HUES6 (cell line): ENCODE results near the gene MORF4L1.
A peak's percentile ranks its signal among the peaks of the same experiment; 100 is the strongest.

Experiments
- H3K27ac ChIP-seq: 2 replicates; pipeline ENCODE4 v1.7.0; 2013; ENCODE audit warnings: low read depth, mild to moderate bottlenecking, low read length, inconsistent platforms
- H3K27me3 ChIP-seq: 2 replicates; pipeline ENCODE4 v1.6.1; 2013; ENCODE audit warnings: low read length; ENCODE audit not compliant: control insufficient read depth, insufficient read depth
- H3K36me3 ChIP-seq: 2 replicates; pipeline ENCODE4 v1.6.1; 2013; ENCODE audit warnings: low read length; ENCODE audit not compliant: control insufficient read depth, insufficient read depth
- H3K4me1 ChIP-seq: 2 replicates; pipeline ENCODE4 v1.6.1; 2013; ENCODE audit warnings: low read length; ENCODE audit not compliant: control insufficient read depth, insufficient read depth
- H3K4me3 ChIP-seq: 2 replicates; pipeline ENCODE4 v1.5.1; 2013; ENCODE audit warnings: low read depth, low read length
- H3K9ac ChIP-seq: one replicate; pipeline ENCODE4 v1.6.1; 2013; ENCODE audit warnings: mild to moderate bottlenecking, low read length
- H3K9me3 ChIP-seq: 2 replicates; pipeline ENCODE4 v1.6.1; 2013; ENCODE audit warnings: low read depth, low read length; ENCODE audit not compliant: control insufficient read depth, insufficient read depth

The MORF4L1 gene

DNA sequence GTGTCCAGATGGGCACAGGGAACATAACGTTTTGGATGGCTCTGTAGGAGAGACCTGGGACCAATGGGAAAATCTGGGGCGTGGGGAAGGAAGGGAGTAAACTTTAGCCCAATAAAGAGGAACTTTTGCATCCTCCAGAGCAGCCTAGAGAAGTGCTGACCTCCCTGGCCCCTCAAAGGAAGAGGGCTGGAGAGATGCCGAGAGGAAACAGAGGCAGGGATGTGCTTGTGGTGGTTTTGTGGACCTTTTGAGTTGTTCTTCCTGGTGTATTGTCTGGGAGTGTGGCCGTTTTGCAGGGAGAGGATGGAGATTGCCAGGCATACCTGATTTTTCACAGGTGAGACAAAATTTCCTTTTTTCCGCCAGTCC lies 61.9 kb downstream of the MORF4L1 start:
- no peaks in the 10 kb centered on the region for H3K4me1 ChIP-seq
- H3K9ac ChIP-seq: no peak overlapping the region
- H3K27me3 ChIP-seq: no peaks in the 10 kb centered on the region
- no peak overlapping the region for H3K4me3 ChIP-seq
- no peaks in the 10 kb centered on the region for H3K9me3 ChIP-seq
- H3K27ac ChIP-seq: no peak overlapping the region
- H3K36me3 ChIP-seq: 0 out of 2 replicates have a peak, but pooled peaks cover 5% of the 10 kb centered on the region

GRCh38 chr15:78937132-78937739 lies 64.5 kb downstream of the MORF4L1 start:
- Histone ChIP-seq H3K9me3 (no peaks in the 10 kb centered on the region), H3K27ac (no peak overlapping the region)

GRCh38 chr15:78938658-78939488 lies 66.2 kb downstream of the MORF4L1 start:
- Histone ChIP-seq H3K4me3 (no peak overlapping the region), H3K36me3 (0 out of 2 replicates have a peak, but pooled peaks cover 5% of the 10 kb centered on the region), H3K27ac (no peak overlapping the region), H3K9ac (no peak overlapping the region), H3K27me3 (peaks cover 15% of the 10 kb centered on the region), H3K9me3 (no peaks in the 10 kb centered on the region), H3K4me1 (0 out of 2 replicates have a peak, but pooled peaks cover under 1% of the 10 kb centered on the region)

More at GRCh38 chr15:78937132-78937739, 64.5 kb downstream of the MORF4L1 start:
- no peaks in the 10 kb centered on the region for H3K4me1 ChIP-seq
- 0 out of 2 replicates have a peak, but pooled peaks cover 5% of the 10 kb centered on the region for H3K36me3 ChIP-seq
- H3K4me3 ChIP-seq: no peak overlapping the region
- H3K9ac ChIP-seq: no peak overlapping the region
- no peaks in the 10 kb centered on the region for H3K27me3 ChIP-seq

DNA sequence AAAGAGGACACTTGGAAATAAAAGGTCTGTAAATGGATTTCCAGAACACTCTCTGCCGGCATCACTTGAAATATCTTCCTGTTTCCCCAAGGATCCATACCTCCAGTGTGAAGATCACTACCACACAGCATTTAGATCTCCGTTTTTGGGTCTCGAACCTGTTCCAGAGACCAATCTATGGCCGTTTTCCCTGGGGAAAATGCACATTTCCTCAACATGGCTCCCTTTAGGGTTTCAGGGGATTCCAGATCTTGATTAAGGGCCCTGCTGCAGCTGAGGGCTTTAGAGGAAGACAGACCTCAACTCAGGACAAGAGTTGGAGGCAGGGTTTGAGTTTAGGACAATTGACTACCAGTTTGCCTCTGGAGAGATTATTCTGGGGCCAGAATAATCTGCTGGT lies 70.1 kb downstream of the MORF4L1 start:
- no peak overlapping the region for H3K9ac ChIP-seq
- no peak overlapping the region for H3K27ac ChIP-seq
- H3K27me3 ChIP-seq: peaks cover 47% of the 10 kb centered on the region
- H3K4me3 ChIP-seq: no peak overlapping the region
- peaks cover 8% of the 10 kb centered on the region; the same call in 1 of the 2 replicates for H3K4me1 ChIP-seq
- no peaks in the 10 kb centered on the region for H3K36me3 ChIP-seq
- H3K9me3 ChIP-seq: no peaks in the 10 kb centered on the region

DNA sequence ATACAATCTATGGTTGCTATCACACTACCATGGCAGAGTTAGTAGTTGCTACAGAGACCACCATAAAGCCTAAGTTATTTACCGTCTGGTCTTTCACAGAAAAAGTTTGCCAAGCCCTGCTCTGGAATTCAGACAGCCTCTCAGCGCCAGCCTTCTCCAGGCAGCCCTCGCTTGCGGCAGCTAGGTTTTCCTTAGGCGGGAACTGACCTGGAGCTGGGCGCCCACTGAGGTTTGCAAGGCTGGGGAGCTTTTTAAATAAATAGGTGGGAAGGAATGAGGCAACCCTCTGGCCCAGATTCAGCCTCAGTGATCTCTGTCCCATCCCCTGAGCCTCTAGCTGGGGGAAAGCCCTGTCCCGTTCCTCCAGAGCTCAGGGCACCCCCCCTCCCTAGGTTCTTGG lies 71.0 kb downstream of the MORF4L1 start:
- no peak overlapping the region for H3K9ac ChIP-seq
- H3K4me3 ChIP-seq: peak overlapping the region; percentile 71; the same call in 1 of the 2 replicates
- H3K9me3 ChIP-seq: no peaks in the 10 kb centered on the region

GRCh38 chr15:78944202-78944625 lies 71.5 kb downstream of the MORF4L1 start:
- Histone ChIP-seq H3K4me3 (peak overlapping the region; percentile 71), H3K27ac (no peak overlapping the region), H3K27me3 (peaks cover 47% of the 10 kb centered on the region), H3K4me1 (peaks cover 8% of the 10 kb centered on the region; the same call in 1 of the 2 replicates), H3K9me3 (no peaks in the 10 kb centered on the region), H3K36me3 (no peaks in the 10 kb centered on the region), H3K9ac (peak overlapping the region; percentile 35)

More for the DNA sequence above, 71.0 kb downstream of the MORF4L1 start:
- Histone ChIP-seq H3K27ac (no peak overlapping the region), H3K36me3 (no peaks in the 10 kb centered on the region), H3K27me3 (peaks cover 47% of the 10 kb centered on the region), H3K4me1 (peaks cover 8% of the 10 kb centered on the region; the same call in 1 of the 2 replicates)

GRCh38 chr15:78944669-78945407 lies 72.1 kb downstream of the MORF4L1 start, which contains the start of gene CTSH:
Gene CTSH, minus strand, starts transcription at chr15:78945046. Its CDS starts 65 bp downstream, at chr15:78944981.
- Histone ChIP-seq H3K27ac (no peak within 1 kb of the TSS), H3K4me1 (peaks cover 8% of the 10 kb centered on the region), H3K27me3 (peaks cover 47% of the 10 kb centered on the region), H3K9me3 (no peaks in the 10 kb centered on the region), H3K4me3 (peak within 1 kb of the TSS; percentile 71), H3K9ac (peak within 1 kb of the TSS; percentile 35), H3K36me3 (no peaks in the 10 kb centered on the region)

DNA sequence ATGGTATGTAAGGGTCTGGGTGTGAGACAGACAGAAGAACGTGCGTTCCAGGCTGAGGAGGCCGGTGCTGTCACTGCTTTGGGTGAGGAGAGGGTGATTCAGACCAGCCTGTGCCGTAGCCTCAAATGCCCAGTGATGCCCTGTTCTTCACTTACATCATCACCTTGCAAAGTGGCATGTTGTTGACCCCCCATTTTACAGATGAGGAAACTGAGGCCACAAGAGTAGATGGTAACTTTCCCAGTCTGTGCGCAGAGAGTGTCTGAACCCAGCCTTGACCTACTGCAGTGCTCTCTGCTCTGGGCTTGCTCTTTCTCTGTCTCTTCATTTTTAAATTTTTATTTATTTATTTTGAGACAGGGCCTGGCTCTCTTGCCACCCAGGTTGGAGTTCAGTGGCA lies 73.8 kb downstream of the MORF4L1 start:
- H3K27me3 ChIP-seq: peaks cover 47% of the 10 kb centered on the region

DNA sequence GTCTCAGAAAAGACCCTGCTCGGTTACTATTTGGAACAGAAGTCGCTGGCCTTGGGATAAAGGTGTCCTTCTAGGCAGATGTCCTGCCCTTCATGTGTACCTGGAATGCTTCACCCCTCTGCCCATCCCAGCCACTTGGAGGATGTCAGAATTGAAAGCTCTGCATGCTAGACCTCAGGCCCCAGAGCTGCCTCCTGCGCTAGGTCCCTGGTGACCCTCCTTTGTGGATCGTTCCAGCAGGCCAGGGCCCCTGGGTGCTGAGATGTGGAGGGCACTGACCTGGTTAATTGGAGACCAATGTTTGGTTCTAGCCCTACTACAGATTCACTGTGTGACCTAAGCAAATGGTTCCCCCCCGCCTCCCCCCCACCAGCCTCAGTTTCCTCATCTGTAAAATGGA lies 74.8 kb downstream of the MORF4L1 start:
- H3K27ac ChIP-seq: no peak overlapping the region
- H3K9me3 ChIP-seq: no peaks in the 10 kb centered on the region

More for the DNA sequence above, 73.8 kb downstream of the MORF4L1 start:
- Histone ChIP-seq H3K9ac (no peak overlapping the region), H3K4me1 (peaks cover 16% of the 10 kb centered on the region), H3K27ac (no peak overlapping the region), H3K9me3 (no peaks in the 10 kb centered on the region), H3K4me3 (no peak overlapping the region), H3K36me3 (no peaks in the 10 kb centered on the region)

More for the DNA sequence above, 74.8 kb downstream of the MORF4L1 start:
- no peak overlapping the region for H3K9ac ChIP-seq
- H3K4me1 ChIP-seq: peaks cover 22% of the 10 kb centered on the region
- peaks cover 46% of the 10 kb centered on the region for H3K27me3 ChIP-seq
- no peak overlapping the region for H3K4me3 ChIP-seq
- H3K36me3 ChIP-seq: no peaks in the 10 kb centered on the region
